Measurements from ENCODE around the gene RASSF3. TPM values are rescaled to one million over a fixed set of nuclear protein-coding genes. Genes with fewer than 3 reads are reported as not detected.

The RASSF3 gene
- total and polyA plus RNA-seq, 2 experiments from 2014 or later: 20.6 to 39.6 TPM

DNA sequence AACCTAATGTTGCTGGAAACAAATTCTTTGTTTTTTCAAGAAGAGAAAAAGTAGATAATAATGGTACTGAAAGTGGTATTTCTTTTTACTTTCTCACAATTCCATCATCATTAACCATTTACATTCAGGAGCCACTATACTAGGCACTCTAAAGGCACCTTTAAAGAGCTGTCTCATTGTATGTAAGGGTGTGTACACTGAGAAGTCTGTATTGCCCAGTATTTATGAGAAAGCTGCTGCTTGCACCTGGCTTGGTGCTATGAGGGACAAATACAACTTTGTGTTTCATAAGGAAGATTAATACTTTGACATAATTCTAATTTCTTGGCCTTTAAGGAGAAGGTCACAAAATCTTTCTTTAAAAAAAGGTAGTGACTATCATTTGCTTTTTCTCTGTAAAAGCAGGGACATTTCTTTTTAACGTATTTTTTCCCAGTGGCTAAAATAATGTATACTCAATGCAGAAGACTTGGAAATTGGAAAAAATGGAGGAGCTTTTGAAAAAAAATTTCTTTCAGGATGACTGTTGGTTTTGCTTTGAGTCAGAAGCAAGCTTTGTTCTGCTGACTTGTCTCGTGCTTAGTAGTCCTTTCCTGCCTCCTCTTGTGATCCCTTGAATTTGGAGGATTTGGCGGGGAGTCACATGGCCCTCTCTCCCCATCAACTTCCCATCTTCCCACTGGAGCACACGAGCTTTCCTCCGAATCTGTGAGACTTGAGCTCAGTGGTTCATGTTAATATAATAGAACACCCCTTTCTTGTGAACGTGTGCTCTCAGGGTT is 50.1 kb downstream of the RASSF3 start:
- Mint-ChIP-seq H3K9me3 (no peaks in the 10 kb centered on the region), H3K4me1 (peaks cover 11% of the 10 kb centered on the region; the same call in 2 of the 3 replicates), H3K27ac (peak overlapping the region; percentile 68), H3K36me3 (ENCODE audit: low read depth) (no peaks in the 10 kb centered on the region), H3K4me3 (no peak overlapping the region), H3K27me3 (ENCODE audit: insufficient read depth, low read depth, poor library complexity) (peaks cover 4% of the 10 kb centered on the region)
- Histone ChIP-seq H3K9me2 (ENCODE audit: insufficient read depth) (no peaks in the 10 kb centered on the region), H3K4me3 (no peak overlapping the region), H3K36me3 (ENCODE audit: insufficient read depth) (no peaks in the 10 kb centered on the region), H3F3A (replicated peaks; ENCODE audit: low read depth) (0 out of 2 replicates have a peak, but pooled peaks cover 2% of the 10 kb centered on the region), H3K79me2 (replicated peaks; ENCODE audit: insufficient read depth) (peaks cover 92% of the 10 kb centered on the region), H3K27me3 (ENCODE audit: insufficient read depth) (no peaks in the 10 kb centered on the region), H3K4me2 (no peak overlapping the region), H4K20me1 (replicated peaks; ENCODE audit: insufficient read depth) (peaks cover 21% of the 10 kb centered on the region), H3K4me1 (ENCODE audit: insufficient read depth) (peaks cover 7% of the 10 kb centered on the region; the same call in 1 of the 2 replicates), H2AFZ (no peak overlapping the region), H3K27ac (ENCODE audit: low read depth) (no peak overlapping the region)
- ATAC-seq (no peak), DNase-seq (ENCODE audit: low spot score) (no peak)
- no peak for TF ChIP-seq ZNF114 (CRISPR knock-in tag; IDR thresholded peaks at IDR 0.05)
- TF ChIP-seq, protein P1, sequence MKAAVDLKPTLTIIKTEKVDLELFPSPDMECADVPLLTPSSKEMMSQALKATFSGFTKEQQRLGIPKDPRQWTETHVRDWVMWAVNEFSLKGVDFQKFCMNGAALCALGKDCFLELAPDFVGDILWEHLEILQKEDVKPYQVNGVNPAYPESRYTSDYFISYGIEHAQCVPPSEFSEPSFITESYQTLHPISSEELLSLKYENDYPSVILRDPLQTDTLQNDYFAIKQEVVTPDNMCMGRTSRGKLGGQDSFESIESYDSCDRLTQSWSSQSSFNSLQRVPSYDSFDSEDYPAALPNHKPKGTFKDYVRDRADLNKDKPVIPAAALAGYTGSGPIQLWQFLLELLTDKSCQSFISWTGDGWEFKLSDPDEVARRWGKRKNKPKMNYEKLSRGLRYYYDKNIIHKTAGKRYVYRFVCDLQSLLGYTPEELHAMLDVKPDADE (IDR thresholded peaks at IDR 0.05): no peak
- TF ChIP-seq EZH2 (IDR thresholded peaks at IDR 0.05; ENCODE audit: low read depth, unreplicated experiment): no peak

DNA sequence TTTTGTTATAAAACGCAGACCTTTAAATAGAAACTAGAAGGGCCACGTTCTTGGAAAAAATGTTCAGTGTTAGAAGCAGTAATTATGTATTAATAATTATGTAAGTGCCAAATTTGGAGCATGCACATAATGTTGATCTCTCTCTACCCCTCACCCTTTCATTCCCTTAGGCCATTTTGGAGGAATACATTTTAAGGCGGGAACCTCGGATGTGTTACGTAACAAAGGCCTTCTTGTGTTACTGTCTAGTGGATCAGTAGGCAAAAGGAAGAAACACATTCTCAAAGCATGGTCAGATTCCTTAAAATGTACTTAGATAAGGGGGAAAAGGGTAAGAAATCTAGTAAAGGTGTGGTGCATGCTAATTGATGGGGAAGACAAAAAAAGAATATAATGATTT is 52.7 kb downstream of the RASSF3 start:
- H4K20me1 ChIP-seq (replicated peaks; ENCODE audit: insufficient read depth): peaks cover 19% of the 10 kb centered on the region
- no peak overlapping the region for H3K27ac ChIP-seq (ENCODE audit: low read depth)
- H3K9me2 ChIP-seq (ENCODE audit: insufficient read depth): no peaks in the 10 kb centered on the region
- H3K4me1 ChIP-seq (ENCODE audit: insufficient read depth): peaks cover 33% of the 10 kb centered on the region
- H3K4me3 ChIP-seq: no peak overlapping the region
- H3K36me3 ChIP-seq (ENCODE audit: insufficient read depth): no peaks in the 10 kb centered on the region
- Mint-ChIP-seq H3K36me3 (ENCODE audit: low read depth) (no peaks in the 10 kb centered on the region), H3K9me3 (no peaks in the 10 kb centered on the region), H3K4me1 (peaks cover 36% of the 10 kb centered on the region), H3K27me3 (ENCODE audit: insufficient read depth, low read depth, poor library complexity) (peaks cover 7% of the 10 kb centered on the region), H3K4me3 (no peak overlapping the region), H3K27ac (no peak overlapping the region)
- H3K27me3 ChIP-seq (ENCODE audit: insufficient read depth): no peaks in the 10 kb centered on the region
- DNase-seq (ENCODE audit: low spot score) (no peak), ATAC-seq (no peak)
- no peak overlapping the region for H2AFZ ChIP-seq
- H3K79me2 ChIP-seq (replicated peaks; ENCODE audit: insufficient read depth): peaks cover 92% of the 10 kb centered on the region
- H3F3A ChIP-seq (replicated peaks; ENCODE audit: low read depth): 0 out of 2 replicates have a peak, but pooled peaks cover under 1% of the 10 kb centered on the region
- H3K4me2 ChIP-seq: no peak overlapping the region
- TF ChIP-seq ZNF114 (CRISPR knock-in tag; IDR thresholded peaks at IDR 0.05) (no peak), JUNB (IDR thresholded peaks at IDR 0.05; ENCODE audit: unreplicated experiment) (no peak)
- TF ChIP-seq, protein P2, sequence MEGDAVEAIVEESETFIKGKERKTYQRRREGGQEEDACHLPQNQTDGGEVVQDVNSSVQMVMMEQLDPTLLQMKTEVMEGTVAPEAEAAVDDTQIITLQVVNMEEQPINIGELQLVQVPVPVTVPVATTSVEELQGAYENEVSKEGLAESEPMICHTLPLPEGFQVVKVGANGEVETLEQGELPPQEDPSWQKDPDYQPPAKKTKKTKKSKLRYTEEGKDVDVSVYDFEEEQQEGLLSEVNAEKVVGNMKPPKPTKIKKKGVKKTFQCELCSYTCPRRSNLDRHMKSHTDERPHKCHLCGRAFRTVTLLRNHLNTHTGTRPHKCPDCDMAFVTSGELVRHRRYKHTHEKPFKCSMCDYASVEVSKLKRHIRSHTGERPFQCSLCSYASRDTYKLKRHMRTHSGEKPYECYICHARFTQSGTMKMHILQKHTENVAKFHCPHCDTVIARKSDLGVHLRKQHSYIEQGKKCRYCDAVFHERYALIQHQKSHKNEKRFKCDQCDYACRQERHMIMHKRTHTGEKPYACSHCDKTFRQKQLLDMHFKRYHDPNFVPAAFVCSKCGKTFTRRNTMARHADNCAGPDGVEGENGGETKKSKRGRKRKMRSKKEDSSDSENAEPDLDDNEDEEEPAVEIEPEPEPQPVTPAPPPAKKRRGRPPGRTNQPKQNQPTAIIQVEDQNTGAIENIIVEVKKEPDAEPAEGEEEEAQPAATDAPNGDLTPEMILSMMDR (conservative IDR thresholded peaks at IDR 0.05; ENCODE audit: low read depth in 2 of 2): no peak
- TF ChIP-seq, protein P3, sequence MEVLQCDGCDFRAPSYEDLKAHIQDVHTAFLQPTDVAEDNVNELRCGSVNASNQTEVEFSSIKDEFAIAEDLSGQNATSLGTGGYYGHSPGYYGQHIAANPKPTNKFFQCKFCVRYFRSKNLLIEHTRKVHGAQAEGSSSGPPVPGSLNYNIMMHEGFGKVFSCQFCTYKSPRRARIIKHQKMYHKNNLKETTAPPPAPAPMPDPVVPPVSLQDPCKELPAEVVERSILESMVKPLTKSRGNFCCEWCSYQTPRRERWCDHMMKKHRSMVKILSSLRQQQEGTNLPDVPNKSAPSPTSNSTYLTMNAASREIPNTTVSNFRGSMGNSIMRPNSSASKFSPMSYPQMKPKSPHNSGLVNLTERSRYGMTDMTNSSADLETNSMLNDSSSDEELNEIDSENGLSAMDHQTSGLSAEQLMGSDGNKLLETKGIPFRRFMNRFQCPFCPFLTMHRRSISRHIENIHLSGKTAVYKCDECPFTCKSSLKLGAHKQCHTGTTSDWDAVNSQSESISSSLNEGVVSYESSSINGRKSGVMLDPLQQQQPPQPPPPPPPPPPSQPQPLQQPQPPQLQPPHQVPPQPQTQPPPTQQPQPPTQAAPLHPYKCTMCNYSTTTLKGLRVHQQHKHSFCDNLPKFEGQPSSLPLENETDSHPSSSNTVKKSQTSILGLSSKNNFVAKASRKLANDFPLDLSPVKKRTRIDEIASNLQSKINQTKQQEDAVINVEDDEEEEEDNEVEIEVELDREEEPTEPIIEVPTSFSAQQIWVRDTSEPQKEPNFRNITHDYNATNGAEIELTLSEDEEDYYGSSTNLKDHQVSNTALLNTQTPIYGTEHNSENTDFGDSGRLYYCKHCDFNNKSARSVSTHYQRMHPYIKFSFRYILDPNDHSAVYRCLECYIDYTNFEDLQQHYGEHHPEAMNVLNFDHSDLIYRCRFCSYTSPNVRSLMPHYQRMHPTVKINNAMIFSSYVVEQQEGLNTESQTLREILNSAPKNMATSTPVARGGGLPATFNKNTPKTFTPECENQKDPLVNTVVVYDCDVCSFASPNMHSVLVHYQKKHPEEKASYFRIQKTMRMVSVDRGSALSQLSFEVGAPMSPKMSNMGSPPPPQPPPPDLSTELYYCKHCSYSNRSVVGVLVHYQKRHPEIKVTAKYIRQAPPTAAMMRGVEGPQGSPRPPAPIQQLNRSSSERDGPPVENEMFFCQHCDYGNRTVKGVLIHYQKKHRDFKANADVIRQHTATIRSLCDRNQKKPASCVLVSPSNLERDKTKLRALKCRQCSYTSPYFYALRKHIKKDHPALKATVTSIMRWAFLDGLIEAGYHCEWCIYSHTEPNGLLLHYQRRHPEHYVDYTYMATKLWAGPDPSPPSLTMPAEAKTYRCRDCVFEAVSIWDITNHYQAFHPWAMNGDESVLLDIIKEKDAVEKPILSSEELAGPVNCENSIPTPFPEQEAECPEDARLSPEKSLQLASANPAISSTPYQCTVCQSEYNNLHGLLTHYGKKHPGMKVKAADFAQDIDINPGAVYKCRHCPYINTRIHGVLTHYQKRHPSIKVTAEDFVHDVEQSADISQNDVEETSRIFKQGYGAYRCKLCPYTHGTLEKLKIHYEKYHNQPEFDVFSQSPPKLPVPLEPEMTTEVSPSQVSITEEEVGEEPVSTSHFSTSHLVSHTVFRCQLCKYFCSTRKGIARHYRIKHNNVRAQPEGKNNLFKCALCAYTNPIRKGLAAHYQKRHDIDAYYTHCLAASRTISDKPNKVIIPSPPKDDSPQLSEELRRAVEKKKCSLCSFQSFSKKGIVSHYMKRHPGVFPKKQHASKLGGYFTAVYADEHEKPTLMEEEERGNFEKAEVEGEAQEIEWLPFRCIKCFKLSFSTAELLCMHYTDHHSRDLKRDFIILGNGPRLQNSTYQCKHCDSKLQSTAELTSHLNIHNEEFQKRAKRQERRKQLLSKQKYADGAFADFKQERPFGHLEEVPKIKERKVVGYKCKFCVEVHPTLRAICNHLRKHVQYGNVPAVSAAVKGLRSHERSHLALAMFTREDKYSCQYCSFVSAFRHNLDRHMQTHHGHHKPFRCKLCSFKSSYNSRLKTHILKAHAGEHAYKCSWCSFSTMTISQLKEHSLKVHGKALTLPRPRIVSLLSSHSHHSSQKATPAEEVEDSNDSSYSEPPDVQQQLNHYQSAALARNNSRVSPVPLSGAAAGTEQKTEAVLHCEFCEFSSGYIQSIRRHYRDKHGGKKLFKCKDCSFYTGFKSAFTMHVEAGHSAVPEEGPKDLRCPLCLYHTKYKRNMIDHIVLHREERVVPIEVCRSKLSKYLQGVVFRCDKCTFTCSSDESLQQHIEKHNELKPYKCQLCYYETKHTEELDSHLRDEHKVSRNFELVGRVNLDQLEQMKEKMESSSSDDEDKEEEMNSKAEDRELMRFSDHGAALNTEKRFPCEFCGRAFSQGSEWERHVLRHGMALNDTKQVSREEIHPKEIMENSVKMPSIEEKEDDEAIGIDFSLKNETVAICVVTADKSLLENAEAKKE (CRISPR knock-in tag; IDR thresholded peaks at IDR 0.05): no peak
- TF ChIP-seq, protein P4, sequence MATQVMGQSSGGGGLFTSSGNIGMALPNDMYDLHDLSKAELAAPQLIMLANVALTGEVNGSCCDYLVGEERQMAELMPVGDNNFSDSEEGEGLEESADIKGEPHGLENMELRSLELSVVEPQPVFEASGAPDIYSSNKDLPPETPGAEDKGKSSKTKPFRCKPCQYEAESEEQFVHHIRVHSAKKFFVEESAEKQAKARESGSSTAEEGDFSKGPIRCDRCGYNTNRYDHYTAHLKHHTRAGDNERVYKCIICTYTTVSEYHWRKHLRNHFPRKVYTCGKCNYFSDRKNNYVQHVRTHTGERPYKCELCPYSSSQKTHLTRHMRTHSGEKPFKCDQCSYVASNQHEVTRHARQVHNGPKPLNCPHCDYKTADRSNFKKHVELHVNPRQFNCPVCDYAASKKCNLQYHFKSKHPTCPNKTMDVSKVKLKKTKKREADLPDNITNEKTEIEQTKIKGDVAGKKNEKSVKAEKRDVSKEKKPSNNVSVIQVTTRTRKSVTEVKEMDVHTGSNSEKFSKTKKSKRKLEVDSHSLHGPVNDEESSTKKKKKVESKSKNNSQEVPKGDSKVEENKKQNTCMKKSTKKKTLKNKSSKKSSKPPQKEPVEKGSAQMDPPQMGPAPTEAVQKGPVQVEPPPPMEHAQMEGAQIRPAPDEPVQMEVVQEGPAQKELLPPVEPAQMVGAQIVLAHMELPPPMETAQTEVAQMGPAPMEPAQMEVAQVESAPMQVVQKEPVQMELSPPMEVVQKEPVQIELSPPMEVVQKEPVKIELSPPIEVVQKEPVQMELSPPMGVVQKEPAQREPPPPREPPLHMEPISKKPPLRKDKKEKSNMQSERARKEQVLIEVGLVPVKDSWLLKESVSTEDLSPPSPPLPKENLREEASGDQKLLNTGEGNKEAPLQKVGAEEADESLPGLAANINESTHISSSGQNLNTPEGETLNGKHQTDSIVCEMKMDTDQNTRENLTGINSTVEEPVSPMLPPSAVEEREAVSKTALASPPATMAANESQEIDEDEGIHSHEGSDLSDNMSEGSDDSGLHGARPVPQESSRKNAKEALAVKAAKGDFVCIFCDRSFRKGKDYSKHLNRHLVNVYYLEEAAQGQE (IDR thresholded peaks at IDR 0.05; ENCODE audit: unreplicated experiment): no peak
